ENCODE data around the gene DIAPH2.

- TF ChIP-seq POLR2A (IDR thresholded peaks at IDR 0.05; ENCODE audit: low read depth, low read length) (no peak), POLR2AphosphoS5 (IDR thresholded peaks at IDR 0.05; ENCODE audit: low read depth, low read length) (no peak)
Observed at GRCh38 chrX:96682516-96682915, 2.1 kb upstream of the DIAPH2 start.

Data from GM12892 (cell line).